WTC11 (cell line): Measurements from ENCODE around the gene CROCC. TPM values are rescaled to one million over a fixed set of nuclear protein-coding genes. Genes with fewer than 3 reads are reported as not detected.
A peak's percentile ranks its signal among the peaks of the same experiment; 100 is the strongest.
"Not testable (repeated sequence)": the region's sequence is repeated elsewhere in the genome, so short reads cannot be mapped to it uniquely, and the experiment has no call there.

ENCODE experiments used
- ATAC-seq: fragments of 200-7000 bp; cut with Tn5 transposase; 2 replicates; pipeline ENCODE4 v1.10.0; 2021; ENCODE audit warnings: mild to moderate bottlenecking, moderate library complexity
- CTCF ChIA-PET: fragments of 300-600 bp; sonication (Branson Sonifier 250); formaldehyde crosslinking; loops from one replicate; lab custom pipeline; 2021; ENCODE audit warnings: antibody characterized with exemption; lab: Charles Lee
- POLR2A ChIA-PET: fragments of 350-600 bp; sonication (Branson Sonifier 250); formaldehyde crosslinking; loops from one replicate; lab custom pipeline; 2021; ENCODE audit warnings: antibody characterized with exemption; lab: Charles Lee
- DNase-seq: peaks from one replicate; pipeline ENCODE4 v3.0.0; 2021; ENCODE audit warnings: low spot score
- H3K27ac Mint-ChIP-seq: 2 replicates; pipeline ENCODE4 v1.8.0; 2021; ENCODE audit warnings: mixed read lengths
- H3K27me3 Mint-ChIP-seq: 2 replicates; pipeline ENCODE4 v1.8.0; 2021; ENCODE audit warnings: low read depth, mild to moderate bottlenecking, moderate library complexity, mixed read lengths
- H3K36me3 Mint-ChIP-seq: 2 replicates; pipeline ENCODE4 v1.8.0; 2021; ENCODE audit warnings: mixed read lengths
- H3K4me1 Mint-ChIP-seq: 2 replicates; pipeline ENCODE4 v1.8.0; 2022; ENCODE audit warnings: mixed read lengths
- H3K4me3 Mint-ChIP-seq: 2 replicates; pipeline ENCODE4 v1.8.0; 2021; ENCODE audit warnings: mild to moderate bottlenecking, moderate library complexity, mixed read lengths
- H3K9me3 Mint-ChIP-seq: 2 replicates; pipeline ENCODE4 v1.8.0; 2021; ENCODE audit warnings: mixed read lengths
- CREM ChIP-seq: sonication (generic); formaldehyde crosslinking; IDR thresholded peaks from 2 replicates; pipeline ENCODE4 v1.8.1; 2022; ENCODE audit warnings: mild to moderate bottlenecking, missing genetic modification reagents, moderate library complexity
- ETV6 ChIP-seq: sonication (generic); formaldehyde crosslinking; IDR thresholded peaks from 2 replicates; pipeline ENCODE4 v1.8.1; 2022; ENCODE audit warnings: mild to moderate bottlenecking, missing genetic modification reagents
- GABPB1 ChIP-seq: sonication (generic); formaldehyde crosslinking; IDR thresholded peaks from 2 replicates; pipeline ENCODE4 v1.8.1; 2023; ENCODE audit warnings: mild to moderate bottlenecking, missing genetic modification reagents
- GTF2I ChIP-seq: fragments of 250-450 bp; sonication (Bioruptor Pico); conservative IDR thresholded peaks from 2 replicates; pipeline ENCODE4 v1.4.0; 2021; ENCODE audit warnings: mild to moderate bottlenecking
- JAZF1 ChIP-seq: fragments of 250-450 bp; sonication (Bioruptor Pico); IDR thresholded peaks from 2 replicates; pipeline ENCODE4 v1.9.0; 2021; ENCODE audit warnings: moderate library complexity, mild to moderate bottlenecking, inconsistent platforms
- NFE2L1 ChIP-seq: sonication (generic); formaldehyde crosslinking; IDR thresholded peaks from 2 replicates; pipeline ENCODE4 v1.8.1; 2023; ENCODE audit warnings: missing genetic modification reagents
- SOX15 ChIP-seq: fragments of 250-450 bp; sonication (Bioruptor Pico); IDR thresholded peaks from 2 replicates; pipeline ENCODE4 v1.9.0; 2021; ENCODE audit warnings: mild to moderate bottlenecking
- SP1 ChIP-seq: sonication (generic); formaldehyde crosslinking; conservative IDR thresholded peaks from 2 replicates; pipeline ENCODE4 v1.8.1; 2022; ENCODE audit warnings: missing genetic modification reagents
- TCF7 ChIP-seq: sonication (generic); formaldehyde crosslinking; IDR thresholded peaks from 2 replicates; pipeline ENCODE4 v1.8.0; 2022; ENCODE audit warnings: mild to moderate bottlenecking, low read depth, missing genetic modification reagents, moderate library complexity
- ZNF671 ChIP-seq: fragments of 250-450 bp; sonication (Bioruptor Pico); IDR thresholded peaks from 2 replicates; pipeline ENCODE4 v1.8.0; 2021; ENCODE audit warnings: mild to moderate bottlenecking
- total RNA-seq: library from RNA; stranded (reverse); gene quantifications from 3 replicates; pipeline ENCODE4 v1.2.3, GENCODE V29; 2021
- TF ChIP-seq, protein P1 (sequence below): fragments of 250-450 bp; sonication (Bioruptor Pico); IDR thresholded peaks from 2 replicates; pipeline ENCODE4 v1.9.0; 2021; ENCODE audit warnings: mild to moderate bottlenecking, borderline replicate concordance
- TF ChIP-seq, protein P2 (sequence below): sonication (generic); formaldehyde crosslinking; conservative IDR thresholded peaks from 2 replicates; pipeline ENCODE4 v1.8.1; 2023; ENCODE audit warnings: mild to moderate bottlenecking, low read depth, missing genetic modification reagents, moderate library complexity
- TF ChIP-seq, protein P3 (sequence below): sonication (generic); formaldehyde crosslinking; IDR thresholded peaks from 2 replicates; pipeline ENCODE4 v1.8.1; 2022; ENCODE audit warnings: low read depth, missing genetic modification reagents, borderline replicate concordance
- TF ChIP-seq, protein P4 (sequence below): fragments of 250-450 bp; sonication (Bioruptor Pico); IDR thresholded peaks from 2 replicates; pipeline ENCODE4 v1.9.0; 2021; ENCODE audit warnings: mild to moderate bottlenecking
- TF ChIP-seq, protein P5 (sequence below): fragments of 200-600 bp; IDR thresholded peaks from 2 replicates; pipeline ENCODE4 v1.8.0; 2022; ENCODE audit warnings: antibody characterized with exemption

The CROCC gene
- total RNA-seq, 1 experiment from 2014 or later, result 75.6 TPM

DNA sequence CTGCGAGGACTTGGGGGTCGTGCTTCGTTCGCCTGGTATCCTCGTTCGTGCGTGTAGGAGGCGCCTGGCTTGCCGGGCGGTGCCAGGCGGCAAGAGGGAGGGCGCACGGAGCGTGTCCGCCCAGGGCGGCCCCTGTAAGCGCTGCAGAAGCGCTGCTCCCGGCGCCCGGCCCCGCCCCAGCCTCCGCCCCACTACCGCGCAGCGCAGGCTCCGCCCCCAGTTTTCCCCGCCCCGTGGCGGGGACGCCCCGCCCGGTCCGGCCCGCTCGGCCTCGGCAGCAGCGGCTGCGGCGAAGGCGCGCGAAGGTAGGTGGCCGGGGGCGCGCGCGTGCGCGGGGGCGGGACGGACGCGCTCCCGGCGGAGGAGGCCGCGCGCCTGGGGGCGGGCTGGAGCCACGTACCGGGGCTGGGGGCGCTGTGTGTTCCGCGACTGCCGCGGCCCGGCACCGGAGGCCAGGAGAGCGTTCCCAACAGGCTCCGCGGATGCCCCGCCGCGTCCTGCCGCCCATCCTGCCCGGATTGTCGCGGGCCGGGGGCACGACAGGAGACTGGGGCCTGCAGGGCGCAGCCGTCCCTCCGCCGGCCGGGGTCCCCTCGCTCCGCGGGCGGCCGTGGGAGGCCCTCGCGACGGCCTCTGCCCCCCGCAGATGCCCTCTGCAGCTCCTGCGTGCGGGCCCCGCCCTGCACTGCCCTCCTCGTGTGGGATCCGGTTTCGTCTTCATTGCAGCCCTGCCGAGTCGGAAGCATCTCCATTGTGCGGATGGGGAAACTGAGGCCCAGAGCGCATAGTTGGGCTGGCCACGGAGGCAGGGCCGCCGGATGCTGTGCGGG lies 7.7 kb upstream of the CROCC start (continued):
- TF ChIP-seq, protein P1, sequence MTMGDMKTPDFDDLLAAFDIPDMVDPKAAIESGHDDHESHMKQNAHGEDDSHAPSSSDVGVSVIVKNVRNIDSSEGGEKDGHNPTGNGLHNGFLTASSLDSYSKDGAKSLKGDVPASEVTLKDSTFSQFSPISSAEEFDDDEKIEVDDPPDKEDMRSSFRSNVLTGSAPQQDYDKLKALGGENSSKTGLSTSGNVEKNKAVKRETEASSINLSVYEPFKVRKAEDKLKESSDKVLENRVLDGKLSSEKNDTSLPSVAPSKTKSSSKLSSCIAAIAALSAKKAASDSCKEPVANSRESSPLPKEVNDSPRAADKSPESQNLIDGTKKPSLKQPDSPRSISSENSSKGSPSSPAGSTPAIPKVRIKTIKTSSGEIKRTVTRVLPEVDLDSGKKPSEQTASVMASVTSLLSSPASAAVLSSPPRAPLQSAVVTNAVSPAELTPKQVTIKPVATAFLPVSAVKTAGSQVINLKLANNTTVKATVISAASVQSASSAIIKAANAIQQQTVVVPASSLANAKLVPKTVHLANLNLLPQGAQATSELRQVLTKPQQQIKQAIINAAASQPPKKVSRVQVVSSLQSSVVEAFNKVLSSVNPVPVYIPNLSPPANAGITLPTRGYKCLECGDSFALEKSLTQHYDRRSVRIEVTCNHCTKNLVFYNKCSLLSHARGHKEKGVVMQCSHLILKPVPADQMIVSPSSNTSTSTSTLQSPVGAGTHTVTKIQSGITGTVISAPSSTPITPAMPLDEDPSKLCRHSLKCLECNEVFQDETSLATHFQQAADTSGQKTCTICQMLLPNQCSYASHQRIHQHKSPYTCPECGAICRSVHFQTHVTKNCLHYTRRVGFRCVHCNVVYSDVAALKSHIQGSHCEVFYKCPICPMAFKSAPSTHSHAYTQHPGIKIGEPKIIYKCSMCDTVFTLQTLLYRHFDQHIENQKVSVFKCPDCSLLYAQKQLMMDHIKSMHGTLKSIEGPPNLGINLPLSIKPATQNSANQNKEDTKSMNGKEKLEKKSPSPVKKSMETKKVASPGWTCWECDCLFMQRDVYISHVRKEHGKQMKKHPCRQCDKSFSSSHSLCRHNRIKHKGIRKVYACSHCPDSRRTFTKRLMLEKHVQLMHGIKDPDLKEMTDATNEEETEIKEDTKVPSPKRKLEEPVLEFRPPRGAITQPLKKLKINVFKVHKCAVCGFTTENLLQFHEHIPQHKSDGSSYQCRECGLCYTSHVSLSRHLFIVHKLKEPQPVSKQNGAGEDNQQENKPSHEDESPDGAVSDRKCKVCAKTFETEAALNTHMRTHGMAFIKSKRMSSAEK, result no peak
- no peak for TF ChIP-seq ETV6 (CRISPR knock-in tag)
- no peak for TF ChIP-seq JAZF1
- no peak for TF ChIP-seq NFE2L1 (CRISPR knock-in tag)
- TF ChIP-seq, protein P2, sequence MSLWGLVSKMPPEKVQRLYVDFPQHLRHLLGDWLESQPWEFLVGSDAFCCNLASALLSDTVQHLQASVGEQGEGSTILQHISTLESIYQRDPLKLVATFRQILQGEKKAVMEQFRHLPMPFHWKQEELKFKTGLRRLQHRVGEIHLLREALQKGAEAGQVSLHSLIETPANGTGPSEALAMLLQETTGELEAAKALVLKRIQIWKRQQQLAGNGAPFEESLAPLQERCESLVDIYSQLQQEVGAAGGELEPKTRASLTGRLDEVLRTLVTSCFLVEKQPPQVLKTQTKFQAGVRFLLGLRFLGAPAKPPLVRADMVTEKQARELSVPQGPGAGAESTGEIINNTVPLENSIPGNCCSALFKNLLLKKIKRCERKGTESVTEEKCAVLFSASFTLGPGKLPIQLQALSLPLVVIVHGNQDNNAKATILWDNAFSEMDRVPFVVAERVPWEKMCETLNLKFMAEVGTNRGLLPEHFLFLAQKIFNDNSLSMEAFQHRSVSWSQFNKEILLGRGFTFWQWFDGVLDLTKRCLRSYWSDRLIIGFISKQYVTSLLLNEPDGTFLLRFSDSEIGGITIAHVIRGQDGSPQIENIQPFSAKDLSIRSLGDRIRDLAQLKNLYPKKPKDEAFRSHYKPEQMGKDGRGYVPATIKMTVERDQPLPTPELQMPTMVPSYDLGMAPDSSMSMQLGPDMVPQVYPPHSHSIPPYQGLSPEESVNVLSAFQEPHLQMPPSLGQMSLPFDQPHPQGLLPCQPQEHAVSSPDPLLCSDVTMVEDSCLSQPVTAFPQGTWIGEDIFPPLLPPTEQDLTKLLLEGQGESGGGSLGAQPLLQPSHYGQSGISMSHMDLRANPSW (CRISPR knock-in tag), result no peak
- TF ChIP-seq TCF7, result no peak
- TF ChIP-seq, protein P3, sequence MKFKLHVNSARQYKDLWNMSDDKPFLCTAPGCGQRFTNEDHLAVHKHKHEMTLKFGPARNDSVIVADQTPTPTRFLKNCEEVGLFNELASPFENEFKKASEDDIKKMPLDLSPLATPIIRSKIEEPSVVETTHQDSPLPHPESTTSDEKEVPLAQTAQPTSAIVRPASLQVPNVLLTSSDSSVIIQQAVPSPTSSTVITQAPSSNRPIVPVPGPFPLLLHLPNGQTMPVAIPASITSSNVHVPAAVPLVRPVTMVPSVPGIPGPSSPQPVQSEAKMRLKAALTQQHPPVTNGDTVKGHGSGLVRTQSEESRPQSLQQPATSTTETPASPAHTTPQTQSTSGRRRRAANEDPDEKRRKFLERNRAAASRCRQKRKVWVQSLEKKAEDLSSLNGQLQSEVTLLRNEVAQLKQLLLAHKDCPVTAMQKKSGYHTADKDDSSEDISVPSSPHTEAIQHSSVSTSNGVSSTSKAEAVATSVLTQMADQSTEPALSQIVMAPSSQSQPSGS (CRISPR knock-in tag), result no peak
- TF ChIP-seq SOX15 (CRISPR knock-in tag), result no peak
- no peak for TF ChIP-seq ZNF671
- 0 out of 2 replicates have a peak, but pooled peaks have one; percentile 21 for TF ChIP-seq SP1 (CRISPR knock-in tag)
- peak; percentile 28; the same call in 1 of the 2 replicates for TF ChIP-seq CREM (CRISPR knock-in tag)
- no peak for TF ChIP-seq GABPB1 (CRISPR knock-in tag)

DNA sequence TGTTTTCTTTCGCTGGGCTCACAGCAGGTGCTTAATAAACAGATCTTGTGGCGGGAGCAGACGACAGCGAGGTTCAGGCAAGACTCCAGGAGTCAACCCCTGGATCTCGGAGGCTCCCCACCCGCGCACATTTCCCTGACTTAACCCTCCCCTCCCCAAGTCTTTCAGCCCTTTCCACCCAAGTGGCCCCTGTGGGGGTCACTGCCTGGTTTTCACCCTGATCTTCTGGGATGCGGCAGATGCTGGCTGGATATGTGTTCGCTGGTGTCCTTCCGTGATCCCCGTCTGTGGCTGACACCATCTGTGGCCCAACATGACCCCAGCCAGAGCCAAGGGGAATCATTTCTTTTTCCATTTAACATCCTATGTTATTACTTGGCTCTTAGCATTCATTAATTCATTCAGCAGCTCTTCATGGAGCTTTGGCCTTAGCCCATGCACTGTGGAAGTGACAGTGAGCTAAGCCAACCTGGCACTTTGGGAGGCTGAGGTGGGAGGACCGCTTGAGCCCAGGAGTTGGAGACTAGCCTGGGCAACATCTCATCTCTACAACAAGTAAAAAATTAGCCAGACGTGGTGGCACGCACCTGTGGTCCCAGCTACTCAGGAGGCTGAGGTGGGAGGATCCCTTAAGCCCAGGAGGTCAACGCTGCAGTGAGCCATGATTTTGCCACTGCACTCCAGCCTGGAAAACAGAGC lies 6.7 kb upstream of the CROCC start:
- ChIA-PET CTCF (interaction anchor here (1.0 to 2.2 kb wide), 7 partner anchors 10 to 294 kb away, joined by 3 to 8 read pairs (median 5); no protein-coding TSS in a partner anchor), POLR2A (interaction anchor here (0.7 kb wide), 1 partner anchor 24 kb away, joined by 3 read pairs; no protein-coding TSS in a partner anchor)
- H3K36me3 Mint-ChIP-seq, ATAC-seq, H3K9me3 Mint-ChIP-seq, DNase-seq, H3K27me3 Mint-ChIP-seq: not testable (repeated sequence)
- H3K4me3 Mint-ChIP-seq, result peak overlapping the region; percentile 72
- peak overlapping the region; percentile 73 for H3K27ac Mint-ChIP-seq
- H3K4me1 Mint-ChIP-seq, result peaks cover 11% of the 10 kb centered on the region

DNA sequence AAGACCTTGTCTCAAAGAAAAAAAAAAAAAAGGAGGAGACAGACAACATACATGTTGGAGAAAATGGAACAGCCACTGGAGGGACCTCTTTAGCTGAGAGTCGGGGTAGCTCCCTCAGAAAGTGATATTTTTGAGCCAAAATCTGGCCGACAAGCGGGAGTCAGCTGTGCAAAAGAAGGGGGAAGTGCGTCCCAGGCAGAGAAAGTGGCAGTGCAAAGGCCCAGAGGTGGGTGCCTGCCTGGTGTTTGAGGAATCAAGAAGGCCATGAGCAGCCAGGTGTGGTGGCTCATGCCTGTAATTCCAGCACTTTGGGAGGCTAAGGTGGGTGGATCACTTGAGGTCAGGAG lies 6.1 kb upstream of the CROCC start:
- CTCF ChIA-PET, result interaction anchor here (1.1 to 2.2 kb wide), 6 partner anchors 10 to 100 kb away, joined by 3 to 8 read pairs (median 5); no protein-coding TSS in a partner anchor
- H3K27ac Mint-ChIP-seq, result peak overlapping the region; percentile 73
- ATAC-seq, result no peak
- TF ChIP-seq, protein P4, sequence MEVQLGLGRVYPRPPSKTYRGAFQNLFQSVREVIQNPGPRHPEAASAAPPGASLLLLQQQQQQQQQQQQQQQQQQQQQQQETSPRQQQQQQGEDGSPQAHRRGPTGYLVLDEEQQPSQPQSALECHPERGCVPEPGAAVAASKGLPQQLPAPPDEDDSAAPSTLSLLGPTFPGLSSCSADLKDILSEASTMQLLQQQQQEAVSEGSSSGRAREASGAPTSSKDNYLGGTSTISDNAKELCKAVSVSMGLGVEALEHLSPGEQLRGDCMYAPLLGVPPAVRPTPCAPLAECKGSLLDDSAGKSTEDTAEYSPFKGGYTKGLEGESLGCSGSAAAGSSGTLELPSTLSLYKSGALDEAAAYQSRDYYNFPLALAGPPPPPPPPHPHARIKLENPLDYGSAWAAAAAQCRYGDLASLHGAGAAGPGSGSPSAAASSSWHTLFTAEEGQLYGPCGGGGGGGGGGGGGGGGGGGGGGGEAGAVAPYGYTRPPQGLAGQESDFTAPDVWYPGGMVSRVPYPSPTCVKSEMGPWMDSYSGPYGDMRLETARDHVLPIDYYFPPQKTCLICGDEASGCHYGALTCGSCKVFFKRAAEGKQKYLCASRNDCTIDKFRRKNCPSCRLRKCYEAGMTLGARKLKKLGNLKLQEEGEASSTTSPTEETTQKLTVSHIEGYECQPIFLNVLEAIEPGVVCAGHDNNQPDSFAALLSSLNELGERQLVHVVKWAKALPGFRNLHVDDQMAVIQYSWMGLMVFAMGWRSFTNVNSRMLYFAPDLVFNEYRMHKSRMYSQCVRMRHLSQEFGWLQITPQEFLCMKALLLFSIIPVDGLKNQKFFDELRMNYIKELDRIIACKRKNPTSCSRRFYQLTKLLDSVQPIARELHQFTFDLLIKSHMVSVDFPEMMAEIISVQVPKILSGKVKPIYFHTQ, result no peak
- no peak for TF ChIP-seq NFE2L1 (CRISPR knock-in tag)
- TF ChIP-seq GTF2I (CRISPR knock-in tag), result no peak
- TF ChIP-seq, protein P5, sequence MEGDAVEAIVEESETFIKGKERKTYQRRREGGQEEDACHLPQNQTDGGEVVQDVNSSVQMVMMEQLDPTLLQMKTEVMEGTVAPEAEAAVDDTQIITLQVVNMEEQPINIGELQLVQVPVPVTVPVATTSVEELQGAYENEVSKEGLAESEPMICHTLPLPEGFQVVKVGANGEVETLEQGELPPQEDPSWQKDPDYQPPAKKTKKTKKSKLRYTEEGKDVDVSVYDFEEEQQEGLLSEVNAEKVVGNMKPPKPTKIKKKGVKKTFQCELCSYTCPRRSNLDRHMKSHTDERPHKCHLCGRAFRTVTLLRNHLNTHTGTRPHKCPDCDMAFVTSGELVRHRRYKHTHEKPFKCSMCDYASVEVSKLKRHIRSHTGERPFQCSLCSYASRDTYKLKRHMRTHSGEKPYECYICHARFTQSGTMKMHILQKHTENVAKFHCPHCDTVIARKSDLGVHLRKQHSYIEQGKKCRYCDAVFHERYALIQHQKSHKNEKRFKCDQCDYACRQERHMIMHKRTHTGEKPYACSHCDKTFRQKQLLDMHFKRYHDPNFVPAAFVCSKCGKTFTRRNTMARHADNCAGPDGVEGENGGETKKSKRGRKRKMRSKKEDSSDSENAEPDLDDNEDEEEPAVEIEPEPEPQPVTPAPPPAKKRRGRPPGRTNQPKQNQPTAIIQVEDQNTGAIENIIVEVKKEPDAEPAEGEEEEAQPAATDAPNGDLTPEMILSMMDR, result no peak

More for the DNA sequence above, 6.1 kb upstream of the CROCC start:
- no peak for DNase-seq
- no peaks in the 10 kb centered on the region for H3K36me3 Mint-ChIP-seq
- H3K4me1 Mint-ChIP-seq, result peaks cover 11% of the 10 kb centered on the region
- peak overlapping the region; percentile 72 for H3K4me3 Mint-ChIP-seq
- H3K9me3 Mint-ChIP-seq, result no peaks in the 10 kb centered on the region
- POLR2A ChIA-PET, result interaction anchor here (0.7 kb wide), 1 partner anchor 24 kb away, joined by 3 read pairs; no protein-coding TSS in a partner anchor
- peaks cover 7% of the 10 kb centered on the region; the same call in 1 of the 2 replicates for H3K27me3 Mint-ChIP-seq
